NOMO-1 treated with DMSO at 0.1 percent for 48 hours (cell line): ENCODE measurements around the gene AACS.
"Not testable (repeated sequence)": the region's sequence is repeated elsewhere in the genome, so short reads cannot be mapped to it uniquely, and the experiment has no call there.

Experiments used
- DNase-seq: peaks from one replicate; lab custom pipeline; 2025; ENCODE audit not compliant: unreplicated experiment; lab: John Stamatoyannopoulos, UW

Gene AACS

DNA sequence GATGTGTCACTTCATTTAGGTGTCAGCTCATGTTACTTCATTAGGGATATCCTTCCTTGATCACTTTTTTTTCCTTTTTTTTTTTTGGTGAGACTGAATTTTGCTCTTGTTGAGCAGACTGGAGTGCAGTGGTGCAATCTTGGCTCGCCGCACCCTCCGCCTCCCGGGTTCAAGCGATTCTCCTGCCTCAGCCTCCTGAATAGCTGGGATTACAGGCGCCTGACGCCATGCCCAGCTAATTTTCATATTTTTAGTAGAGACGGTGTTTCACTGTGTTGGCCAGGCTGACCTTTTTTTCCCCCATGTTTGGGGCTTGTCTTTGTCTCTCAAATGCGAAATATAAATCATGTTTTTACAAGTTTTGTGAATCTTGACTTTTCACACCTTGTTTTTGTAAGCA lies 9.6 kb upstream of the AACS start:
- DNase-seq, result no peak

DNA sequence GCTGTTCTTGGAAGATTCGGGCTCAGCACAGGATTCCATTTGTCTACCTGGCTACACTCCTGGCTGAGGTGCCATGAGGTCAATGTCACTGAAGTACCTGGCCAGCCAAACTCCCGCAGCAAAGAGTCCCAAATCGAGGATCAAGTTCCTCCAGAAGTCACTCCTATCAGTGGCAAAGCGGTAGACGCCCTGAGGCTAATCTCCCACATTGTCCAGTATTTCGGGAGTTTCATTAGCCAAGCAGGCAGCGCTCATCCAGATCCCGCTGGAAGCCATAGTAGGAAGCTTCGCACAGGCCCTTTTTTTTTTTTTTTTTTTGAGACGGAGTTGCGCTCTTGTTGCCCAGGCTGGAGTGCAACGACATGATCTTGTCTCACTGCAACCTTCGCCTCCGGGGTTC lies 8.9 kb upstream of the AACS start:
- no peak for DNase-seq

DNA sequence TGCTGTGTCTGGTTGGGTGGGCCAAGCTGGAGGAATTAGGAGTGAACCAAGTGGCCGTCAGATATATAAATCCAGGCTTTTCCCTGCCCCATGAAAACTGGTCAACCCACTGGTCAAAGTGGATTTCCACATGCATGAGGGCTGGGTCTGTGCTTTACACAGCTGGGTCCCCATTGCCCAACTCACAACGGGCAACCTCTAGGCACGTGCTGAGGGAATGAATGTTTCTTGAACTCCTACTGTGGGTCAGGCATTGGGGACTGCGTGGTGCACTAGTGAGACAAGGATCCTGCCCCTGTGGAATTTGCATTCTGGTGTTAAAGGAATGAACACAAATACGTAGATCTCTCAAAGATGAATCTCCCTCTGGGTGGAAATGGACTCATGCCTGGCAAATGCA lies 7.5 kb upstream of the AACS start:
- DNase-seq, result no peak

DNA sequence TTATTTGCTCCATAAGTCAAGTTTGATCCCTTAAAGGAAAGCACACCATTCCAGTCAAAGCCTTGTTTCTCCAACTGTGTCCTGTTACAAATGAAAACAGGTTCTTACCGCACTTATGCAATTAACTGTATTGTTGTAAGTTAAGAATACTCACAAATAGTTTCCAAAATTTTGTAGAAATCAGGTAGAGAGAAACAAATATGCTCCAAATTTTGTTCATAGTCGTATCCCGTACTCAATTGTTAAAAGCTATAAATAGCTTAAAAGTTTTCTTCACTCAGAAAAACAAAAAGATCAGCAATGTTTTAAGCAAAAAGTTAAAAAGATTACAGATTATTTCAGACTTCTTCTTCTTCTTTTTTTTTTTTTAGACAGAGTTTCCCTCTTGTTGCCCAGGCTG lies 4.0 kb upstream of the AACS start:
- DNase-seq, result no peak

DNA sequence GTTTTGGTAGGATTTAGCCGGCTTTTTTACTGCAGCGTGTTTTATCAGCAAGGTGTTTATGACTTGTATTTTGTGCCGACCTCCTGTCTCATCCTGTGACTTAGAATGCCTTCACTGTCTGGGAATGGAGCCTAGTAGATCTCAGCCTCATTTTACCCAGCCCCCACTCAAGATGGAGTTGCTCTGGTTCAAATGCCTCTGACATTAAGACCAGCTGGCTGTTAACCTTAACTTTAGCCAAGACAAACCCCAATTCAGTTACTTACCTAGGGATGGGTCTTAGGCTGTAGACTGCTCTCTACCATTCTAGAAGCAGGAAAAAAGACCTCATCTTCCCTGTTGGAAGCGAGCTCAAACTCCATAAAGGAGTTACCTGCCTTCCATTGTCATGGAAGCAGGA lies 1.7 kb upstream of the AACS start:
- DNase-seq, result not testable (repeated sequence)

DNA sequence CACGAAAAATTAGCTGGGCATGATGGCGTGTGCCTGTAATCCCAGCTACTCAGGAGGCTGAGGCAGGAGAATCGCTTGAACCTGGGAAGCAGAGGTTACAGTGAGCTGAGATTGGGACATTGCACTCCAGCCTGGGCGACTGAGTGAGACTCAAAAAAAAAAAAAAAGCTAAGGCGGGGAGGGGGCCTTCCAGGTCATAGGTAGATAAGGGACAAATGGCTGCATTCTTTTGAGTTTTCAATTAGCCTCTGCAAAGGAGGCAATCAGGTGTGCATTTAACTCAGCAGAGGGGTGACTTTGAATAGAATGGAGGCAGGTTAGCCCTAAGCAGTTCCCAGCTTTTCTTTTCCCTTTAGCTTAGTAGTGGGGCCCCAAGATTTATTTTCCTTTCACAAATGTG lies 743 bp upstream of the AACS start:
- no peak for DNase-seq

DNA sequence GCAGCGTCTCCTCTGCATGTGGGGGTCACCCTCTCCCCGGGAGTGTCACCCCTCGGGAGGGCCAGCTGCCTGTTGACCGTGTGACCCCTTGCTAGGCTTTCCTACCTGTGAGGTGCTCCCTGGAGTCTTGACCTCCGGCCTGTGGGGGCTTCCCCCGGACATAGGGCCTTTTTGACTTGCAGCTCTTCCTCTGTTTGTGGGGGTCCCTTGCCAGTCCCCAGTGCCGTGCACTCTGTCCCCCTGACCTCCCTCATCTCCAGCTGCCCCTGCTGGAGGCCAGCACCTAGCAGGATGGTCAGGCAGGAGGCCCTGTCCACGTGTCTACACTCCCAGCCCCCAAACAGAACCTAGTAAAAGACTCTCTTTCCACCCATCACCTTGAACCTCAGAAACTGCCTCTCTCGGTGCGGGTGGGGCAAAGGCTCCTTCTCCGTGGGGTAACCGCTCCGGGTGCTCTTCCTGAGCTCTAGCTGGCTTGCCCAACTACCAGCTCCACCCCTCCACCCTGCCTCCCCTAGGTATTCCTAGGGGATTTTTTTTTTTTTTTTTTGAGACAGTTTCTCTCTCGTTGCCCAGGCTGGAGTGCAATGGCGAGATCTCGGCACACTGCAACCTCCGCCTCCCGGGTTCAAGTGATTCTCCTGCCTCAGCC lies 810 bp downstream of the AACS start:
- no peak for DNase-seq

DNA sequence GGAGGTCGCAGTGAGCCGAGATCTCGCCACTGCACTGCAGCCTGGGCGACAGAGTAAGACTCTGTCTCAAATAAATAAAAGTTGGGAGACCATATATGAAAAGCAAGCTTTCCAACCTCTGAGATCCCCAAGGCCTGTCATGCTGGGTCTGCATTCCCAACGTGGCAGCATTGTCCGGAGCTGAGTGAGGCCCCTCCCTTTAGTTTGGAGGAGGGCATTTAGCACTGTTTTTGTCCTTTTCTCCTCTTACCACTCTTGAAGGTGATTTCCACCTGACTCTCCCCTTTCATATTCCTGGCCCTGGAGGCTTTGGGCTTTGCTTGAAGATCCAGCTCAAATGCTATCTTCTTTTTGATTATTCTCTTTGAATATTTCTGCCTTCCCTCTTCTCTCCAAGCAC lies 3.2 kb downstream of the AACS start:
- DNase-seq, result no peak

DNA sequence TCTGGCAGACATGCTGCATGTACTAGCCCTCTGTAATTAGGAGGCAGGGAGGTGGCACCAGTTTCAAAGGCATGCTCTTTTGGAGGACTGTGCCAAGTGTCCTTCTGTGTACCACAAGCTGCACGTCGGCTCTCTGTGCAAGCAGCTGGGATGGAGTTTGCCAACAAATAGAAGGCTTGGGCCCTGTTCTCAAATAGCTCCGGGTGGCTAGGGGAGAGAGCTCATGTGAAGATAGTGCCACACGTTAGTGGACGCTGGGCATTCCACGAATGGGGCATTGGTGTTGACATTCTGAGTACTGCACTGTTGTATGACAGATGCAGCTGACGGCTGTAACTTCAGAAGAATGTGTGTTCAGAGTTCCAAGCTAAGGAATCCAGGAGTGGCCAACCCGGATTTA lies 4.4 kb downstream of the AACS start:
- no peak for DNase-seq

DNA sequence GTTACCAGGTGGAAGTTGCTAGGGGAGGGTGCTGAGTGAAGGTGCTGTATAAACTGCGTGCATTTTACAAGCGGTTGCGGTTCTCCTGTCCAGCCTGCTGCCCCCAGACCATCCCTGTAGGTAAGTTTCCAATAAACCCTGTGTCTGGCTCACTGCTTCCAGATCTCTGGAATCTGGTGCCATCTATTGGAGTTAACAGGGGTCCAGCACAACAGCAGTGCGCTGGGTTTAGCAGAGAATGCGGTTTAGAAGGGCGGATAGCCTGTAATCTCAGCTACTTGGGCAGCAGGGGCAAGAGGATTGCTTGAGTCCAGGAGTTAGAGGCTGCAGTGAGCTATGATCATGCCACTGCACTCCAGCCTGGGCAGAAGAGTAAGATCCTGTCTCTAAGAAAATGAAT lies 4.9 kb downstream of the AACS start:
- DNase-seq, result no peak

DNA sequence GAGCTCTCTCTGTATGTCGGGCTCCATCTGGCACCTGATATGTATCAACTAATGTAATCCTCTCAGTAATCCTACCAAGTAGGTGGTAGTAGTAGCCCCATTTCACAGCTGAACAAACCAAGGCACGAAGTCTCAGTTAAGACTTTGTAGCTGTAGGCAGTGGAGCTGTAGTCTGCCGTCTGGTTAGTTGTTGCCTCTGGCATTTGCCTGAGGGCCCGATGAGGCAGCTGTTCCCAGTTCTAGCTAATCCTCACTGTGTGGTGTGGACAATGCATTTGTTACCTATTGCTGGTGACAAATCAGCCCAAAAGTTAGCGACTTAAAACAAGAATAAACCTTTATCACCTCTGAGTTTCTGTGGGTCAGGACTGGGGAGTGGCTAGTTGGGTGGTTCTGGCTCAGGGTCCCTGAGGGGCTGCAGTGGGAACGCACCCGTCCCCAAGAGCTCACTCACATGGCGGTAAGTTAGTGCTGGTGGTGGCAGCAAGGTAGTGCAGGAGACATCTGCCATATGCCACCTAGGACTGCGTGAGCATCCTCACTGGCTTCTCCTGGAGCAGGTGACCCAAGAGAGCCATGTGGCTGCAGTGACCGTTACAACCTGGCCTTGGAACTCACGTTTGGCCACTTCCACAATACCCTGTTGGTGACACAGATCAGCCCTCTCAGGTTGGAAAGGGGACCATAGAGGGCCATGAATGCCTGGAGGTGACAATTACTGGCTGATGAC lies 5.6 kb downstream of the AACS start:
- DNase-seq, result no peak

DNA sequence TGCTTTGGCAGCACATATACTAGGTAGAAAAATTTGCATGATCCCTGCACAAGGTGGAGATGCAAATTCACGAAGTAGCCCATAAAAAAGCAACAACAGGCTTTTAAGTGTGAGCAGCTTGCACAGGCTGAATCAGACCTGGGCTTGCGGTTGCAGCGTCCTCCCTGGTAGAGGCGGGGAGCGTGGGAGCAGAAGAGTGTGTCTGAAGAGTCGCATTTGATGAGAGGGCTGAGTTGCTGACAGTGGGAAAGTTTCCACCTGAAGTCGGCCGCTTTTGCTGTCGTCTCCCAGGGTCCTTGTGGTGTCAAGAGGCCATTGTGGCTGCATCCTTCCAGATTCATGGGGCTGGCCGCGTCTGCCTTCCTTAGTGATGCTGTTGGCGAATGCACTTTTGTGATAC lies 6.2 kb downstream of the AACS start:
- DNase-seq, result no peak

DNA sequence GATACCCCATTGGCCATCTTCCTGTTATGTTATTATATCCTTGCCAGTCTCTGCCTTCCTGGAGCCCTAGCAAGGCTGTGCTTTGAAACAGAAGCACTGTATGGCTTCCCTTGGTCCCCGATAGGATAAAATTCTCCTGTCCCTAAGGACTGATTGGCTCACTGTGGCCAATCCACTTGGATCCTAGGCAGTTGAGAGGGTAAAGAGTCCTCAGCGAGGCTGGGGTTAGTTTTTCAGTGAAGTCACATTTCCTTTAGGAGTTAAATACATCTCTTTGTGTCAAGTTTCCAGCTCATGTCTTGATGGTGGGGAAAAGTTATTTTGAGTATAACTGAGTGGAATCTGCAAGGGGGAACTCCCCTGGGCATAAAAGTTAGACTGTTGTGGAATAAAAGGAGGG lies 7.3 kb downstream of the AACS start:
- no peak for DNase-seq

DNA sequence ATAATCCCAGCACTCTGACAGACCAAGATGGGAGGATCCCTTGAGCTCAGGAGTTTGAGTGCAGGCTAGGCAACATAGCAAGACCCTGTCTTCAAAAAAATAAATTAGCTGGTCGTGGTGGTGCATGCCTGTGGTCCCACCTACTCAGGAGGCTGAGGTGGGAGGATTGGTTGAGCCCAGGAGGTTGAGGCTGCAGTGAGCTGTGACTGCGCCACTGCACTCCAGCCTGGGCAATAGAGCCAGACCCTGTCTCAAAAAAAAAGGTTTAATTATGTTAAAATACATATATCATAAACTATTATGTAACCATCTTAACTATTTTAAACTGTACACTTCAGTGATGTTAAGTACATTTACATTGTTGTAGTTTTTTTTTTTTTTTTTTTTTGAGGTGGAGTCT lies 9.1 kb downstream of the AACS start:
- DNase-seq, result not testable (repeated sequence)

DNA sequence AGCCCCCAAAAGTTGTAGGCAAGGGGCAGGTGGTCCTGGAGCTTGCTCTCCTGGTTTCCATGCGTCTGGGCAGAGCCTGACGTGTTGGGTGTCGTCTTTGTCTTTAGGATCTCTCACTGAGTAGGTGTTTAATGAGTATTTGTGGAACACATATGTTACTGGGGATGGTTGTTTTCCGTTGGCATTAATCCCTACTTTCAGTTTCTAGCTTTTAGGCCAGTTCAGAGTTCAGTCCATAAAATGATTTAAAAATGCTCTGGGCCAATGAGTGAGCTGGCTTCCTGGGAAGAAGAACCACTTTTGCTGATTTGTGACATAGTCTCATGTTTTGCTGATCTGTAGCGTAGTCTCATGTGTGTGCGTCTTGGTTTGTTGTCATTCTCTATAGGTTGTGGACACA lies 10.9 kb downstream of the AACS start:
- DNase-seq, result no peak

DNA sequence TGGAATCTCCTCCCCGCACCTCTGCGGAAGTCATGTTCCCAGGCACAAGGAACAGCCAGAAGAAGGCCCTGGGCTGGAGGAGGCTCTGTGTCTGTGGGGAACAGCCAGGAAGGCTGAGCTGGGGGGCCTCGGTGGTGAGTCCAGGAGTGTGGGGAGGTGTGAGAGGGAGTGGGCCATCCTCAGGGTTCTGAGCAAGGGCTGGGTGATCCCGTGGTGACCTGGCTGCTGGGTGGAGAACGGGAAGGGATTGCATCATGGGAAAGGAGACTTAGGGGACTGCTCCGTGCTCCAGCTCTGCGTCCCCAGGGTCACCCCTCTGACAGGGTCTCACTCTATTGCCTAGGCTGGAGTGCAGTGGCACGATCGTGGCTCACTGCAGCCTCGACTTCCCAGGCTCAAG lies 13.8 kb downstream of the AACS start:
- no peak for DNase-seq

DNA sequence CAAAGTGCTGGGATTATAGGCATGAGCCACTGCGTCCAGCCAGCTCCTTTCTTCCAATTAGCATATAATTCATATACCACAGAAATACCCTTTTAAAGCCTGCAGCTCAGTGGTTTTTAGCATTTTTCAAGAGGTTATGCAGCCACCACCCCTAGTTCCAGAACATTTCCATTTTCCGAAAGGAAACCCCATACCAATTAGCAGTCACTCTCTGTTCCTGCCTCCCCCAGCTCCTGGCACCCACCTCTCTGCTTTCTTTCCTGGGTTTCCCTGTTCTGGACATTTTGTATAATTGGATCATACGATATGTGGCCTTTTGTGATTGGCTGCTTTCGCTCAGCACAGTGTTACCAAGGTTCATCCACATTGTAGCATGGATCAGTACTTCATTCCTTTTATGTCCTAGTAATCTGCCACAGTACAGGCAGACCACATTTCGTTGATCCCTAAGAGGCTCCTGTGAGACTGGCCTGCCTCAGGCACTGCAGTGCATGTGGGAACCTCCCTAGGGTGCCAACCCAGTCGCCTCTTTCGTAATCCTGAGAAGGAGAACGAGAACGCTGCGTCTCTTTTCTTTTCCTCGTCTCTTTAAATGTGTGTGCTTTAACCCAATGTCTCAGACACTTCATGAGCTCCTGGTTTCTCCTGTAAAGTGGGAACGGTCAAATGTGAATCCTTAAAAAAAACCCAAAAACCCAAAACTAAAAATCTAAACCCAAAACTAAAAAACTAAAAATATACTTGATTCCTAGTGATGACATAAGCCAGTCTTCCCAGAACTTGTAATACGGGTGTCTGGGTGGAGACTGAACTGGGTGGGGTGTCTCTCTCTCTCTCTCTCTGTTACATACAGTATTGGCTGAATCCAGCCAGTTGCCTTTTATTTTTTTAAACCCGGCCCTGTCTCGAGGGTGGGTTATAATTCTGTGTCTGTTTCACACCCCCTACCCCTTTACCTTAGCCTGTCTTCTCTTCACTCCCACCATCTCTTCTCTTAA lies 14.7 kb downstream of the AACS start:
- DNase-seq, result no peak

DNA sequence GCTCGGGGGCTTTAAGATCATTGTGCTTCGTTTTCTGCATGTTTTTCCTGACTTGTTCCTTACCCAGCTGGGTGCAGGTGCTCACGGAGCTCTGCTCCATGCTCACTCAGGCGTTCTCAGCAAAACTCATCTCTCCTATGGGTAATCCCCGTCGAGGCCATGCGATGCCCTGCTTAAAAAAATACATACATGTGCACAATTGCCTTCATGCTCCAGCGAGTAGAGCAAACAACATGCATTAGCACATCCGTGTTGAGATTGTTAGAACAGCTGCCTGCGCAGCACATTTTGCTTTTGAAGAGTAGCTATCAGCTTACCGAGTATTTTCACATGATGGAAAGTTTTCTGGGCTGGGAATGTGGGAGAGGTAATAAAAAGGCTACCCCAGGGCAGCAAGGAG lies 16.2 kb downstream of the AACS start:
- DNase-seq, result no peak

DNA sequence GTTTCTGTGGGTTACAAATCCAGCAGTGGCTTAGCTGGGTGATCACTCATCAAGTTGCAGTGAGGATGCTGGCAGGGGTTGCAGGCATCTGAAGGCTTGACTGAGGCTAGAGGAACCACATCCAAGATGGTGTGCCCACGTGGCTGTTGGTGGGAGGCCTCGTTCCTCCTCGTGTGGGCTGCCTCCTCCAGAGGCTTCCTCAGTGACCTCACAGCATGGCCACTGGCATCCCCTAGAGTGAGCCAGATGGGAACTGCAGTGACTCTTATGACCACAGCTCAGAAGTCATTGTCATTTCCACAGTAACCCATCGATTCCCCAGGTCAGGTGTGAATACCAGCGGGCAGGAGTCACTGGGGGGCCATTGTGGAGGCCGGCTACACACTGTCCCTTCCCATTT lies 17.8 kb downstream of the AACS start:
- no peak for DNase-seq

DNA sequence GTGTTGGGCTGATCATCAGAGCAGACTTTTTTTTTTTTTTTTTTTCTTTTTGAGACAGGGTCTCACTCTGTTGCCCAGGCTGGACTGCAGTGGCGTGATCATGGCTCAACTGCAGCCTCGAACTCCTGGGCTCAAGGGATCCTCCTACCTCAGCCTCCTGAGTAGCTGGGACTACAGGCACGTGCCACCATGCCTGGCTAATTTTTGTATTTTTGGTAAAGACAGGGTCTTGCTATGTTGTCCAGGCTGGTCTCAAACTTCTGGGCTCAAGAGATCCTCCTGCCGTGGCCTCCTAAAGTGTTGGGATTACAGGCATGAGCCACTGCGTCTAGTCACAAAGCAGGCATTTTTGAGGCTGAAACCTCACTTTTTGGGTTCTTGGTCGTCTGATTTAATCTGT lies 23.0 kb downstream of the AACS start:
- not testable (repeated sequence) for DNase-seq

DNA sequence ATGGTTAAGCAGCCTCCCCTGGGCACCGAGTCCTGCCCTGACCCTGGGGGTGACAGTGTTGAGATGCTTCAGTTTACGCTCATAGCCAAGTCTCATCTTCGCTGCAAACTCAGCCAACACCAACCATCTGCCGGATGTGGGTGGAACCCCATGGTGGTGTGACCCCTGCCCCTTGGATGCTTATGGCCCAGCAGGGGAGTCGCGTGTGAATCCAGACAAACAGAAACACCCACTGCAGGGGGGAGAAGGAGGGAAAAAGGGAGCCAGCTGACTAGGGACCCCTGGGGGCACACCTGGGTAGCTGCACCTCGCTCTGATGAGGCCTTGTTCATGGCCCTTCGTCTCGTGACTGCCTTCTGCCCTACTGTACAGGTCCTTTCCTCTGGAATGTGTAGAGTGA lies 23.8 kb downstream of the AACS start:
- no peak for DNase-seq

DNA sequence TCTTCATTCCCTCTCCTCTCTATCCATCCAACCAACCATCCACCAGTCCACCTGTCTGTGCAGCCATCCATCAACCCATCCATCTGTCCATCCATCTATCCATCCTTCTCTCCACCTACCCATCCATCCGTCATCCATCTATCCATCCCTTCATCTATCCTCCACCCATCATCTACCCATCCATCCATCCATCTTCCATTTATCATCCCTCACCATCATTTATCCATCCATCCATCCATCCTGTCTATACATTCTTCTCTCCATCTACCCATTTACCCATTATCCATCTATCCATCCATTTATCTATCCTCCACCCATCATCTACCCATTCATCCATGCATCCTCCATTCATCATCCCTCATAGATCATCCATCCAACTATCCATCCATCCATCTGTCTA lies 24.4 kb downstream of the AACS start:
- DNase-seq, result no peak
